GM21381 (cell line): ENCODE measurements around the gene CWC15.
"Not testable (repeated sequence)": the region's sequence is repeated elsewhere in the genome, so short reads cannot be mapped to it uniquely, and the experiment has no call there.

Source experiments
- ATAC-seq: cut with Tn5 transposase; IDR thresholded peaks from one replicate; pipeline ENCODE4 v1.9.1; 2021; ENCODE audit warnings: mild to moderate bottlenecking, moderate library complexity; ENCODE audit not compliant: unreplicated experiment

CWC15 gene

GRCh38 chr11:94922321-94923003, 50.9 kb downstream of the CWC15 start:
- no peak for ATAC-seq

DNA sequence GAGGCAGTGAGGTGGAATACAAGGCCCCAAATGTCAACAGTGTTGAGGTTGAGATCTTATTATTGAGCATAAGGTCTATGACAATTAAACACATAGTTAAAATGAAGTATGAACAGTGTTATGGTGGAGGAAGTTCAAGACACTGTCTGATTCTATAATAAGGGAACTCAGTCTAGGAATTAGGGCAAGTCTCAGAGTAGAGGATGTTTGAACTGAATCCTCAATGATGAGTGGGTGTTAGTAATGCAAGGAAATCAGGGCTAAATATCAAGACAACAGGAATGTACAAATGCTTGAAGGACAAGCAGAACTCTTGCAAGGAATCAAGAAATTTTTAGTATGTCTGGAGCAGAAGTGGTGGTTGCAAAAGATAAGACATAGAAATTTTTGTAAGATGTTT, 53.0 kb downstream of the CWC15 start:
- no peak for ATAC-seq

DNA sequence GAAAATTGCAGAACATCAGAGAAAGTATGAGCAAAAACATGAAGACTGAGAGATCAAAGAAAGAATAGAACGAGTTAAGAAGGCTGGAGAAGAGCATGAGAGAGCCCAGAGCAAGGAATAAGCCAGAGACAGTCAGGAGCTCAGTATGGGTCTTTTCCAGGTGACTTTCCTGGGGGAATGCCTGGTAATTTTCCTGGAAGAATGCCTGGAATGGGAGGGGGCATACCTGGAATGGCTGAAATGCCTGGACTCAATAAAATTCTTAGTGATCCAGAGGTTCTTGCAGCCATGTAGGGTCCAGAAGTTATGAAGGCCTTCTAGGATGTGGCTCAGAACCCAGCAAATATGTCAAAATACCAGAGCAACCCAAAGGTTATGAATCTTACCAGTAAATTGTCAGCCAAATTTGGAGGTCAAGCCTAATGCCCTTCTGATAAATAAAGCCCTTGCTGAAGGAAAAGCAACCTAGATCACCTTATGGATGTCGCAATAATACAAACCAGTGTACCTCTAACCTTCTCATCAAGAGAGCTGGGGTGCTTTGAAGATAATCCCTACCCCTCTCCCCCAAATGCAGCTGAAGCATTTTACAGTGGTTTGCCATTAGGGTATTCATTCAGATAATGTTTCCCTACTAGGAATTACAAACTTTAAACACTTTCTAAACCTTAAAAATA, 59.5 kb downstream of the CWC15 start:
- not testable (repeated sequence) for ATAC-seq

GRCh38 chr11:94912806-94913205, 60.5 kb downstream of the CWC15 start:
- no peak for ATAC-seq
